ENCODE measurements around the gene GAST. TPM values are rescaled to one million over a fixed set of nuclear protein-coding genes. Genes with fewer than 3 reads are reported as not detected.

GAST gene
- total and polyA plus RNA-seq, 10 of the 15 experiments (the other 5 are each of a cell fraction or from before 2014, with no cell fraction given) = not detected

GRCh38 chr17:41680426-41681040 lies 31.6 kb upstream of the GAST start:
- ChIA-PET CTCF (interaction anchor here (0.5 to 9.5 kb wide), 6 partner anchors 11 to 131 kb away, joined by 3 to 265 read pairs (median 10); partner anchors contain the start of genes EIF1 and P3H4), SMC1A (ENCODE audit: uncharacterized antibody, unreplicated experiment) (interaction anchor here (1.0 to 7.5 kb wide), 6 partner anchors 10 to 286 kb away, joined by 3 to 122 read pairs (median 30); partner anchors contain the start of genes CNP and EIF1), RAD21 (ENCODE audit: unreplicated experiment) (interaction anchor here (0.9 to 6.5 kb wide), 3 partner anchors 8 to 18 kb away, joined by 4 to 85 read pairs (median 38); partner anchors contain the start of gene EIF1), POLR2A (interaction anchor here (0.5 to 7.3 kb wide), 4 partner anchors 9 to 32 kb away, joined by 4 to 177 read pairs (median 54); partner anchors contain the start of gene EIF1)
- no peak overlapping the region for H3K27ac ChIP-seq (ENCODE audit: control insufficient read depth, insufficient read depth)
- 83% methylated on average over 10 of the region's 10 CpGs for WGBS (ENCODE audit: insufficient coverage, insufficient replicate concordance, low lambda C conversion rate, missing lambda C conversion rate)
- no peak for FAIRE-seq
- H3K9ac ChIP-seq (ENCODE audit: control insufficient read depth, insufficient read depth, low read length) = no peak overlapping the region
- in situ Hi-C loops (cut with MboI) = loop anchor here (25.0 kb wide), 2 partner anchors 1532 to 1682 kb away; partner anchors contain the start of gene TMEM106A
- no peak for DNase-seq (ENCODE audit: low read depth, low spot score)
- H3K79me2 ChIP-seq (ENCODE audit: control insufficient read depth, insufficient read depth, low read length) = no peaks in the 10 kb centered on the region
- no peaks in the 10 kb centered on the region for H4K20me1 ChIP-seq (ENCODE audit: control insufficient read depth, insufficient read depth)
- BruUV-seq (replicated peaks) = no TSS peak
- H3K4me3 ChIP-seq = no peak overlapping the region
- no peak overlapping the region for H2AFZ ChIP-seq (ENCODE audit: control insufficient read depth, low read depth, low read length)
- no peak overlapping the region for H3K4me2 ChIP-seq (ENCODE audit: control insufficient read depth, insufficient read depth)
- H3K36me3 ChIP-seq (ENCODE audit: control insufficient read depth in 2 of 2, insufficient read depth in 2 of 2, low read length in 1 of 2) = no peaks in the 10 kb centered on the region
- no peak for ATAC-seq
- H3K27me3 ChIP-seq (replicated peaks in 1 of 2; ENCODE audit: control insufficient read depth in 2 of 2, insufficient read depth in 2 of 2, low read length in 1 of 2) = no peaks in the 10 kb centered on the region
- intact Hi-C loops (cut with micrococcal nuclease; ENCODE audit: unreplicated experiment) = no loop called here
- TF ChIP-seq ZNF384 (IDR thresholded peaks at IDR 0.05; ENCODE audit: borderline replicate concordance, low read depth, low read length) (no peak), BMI1 (IDR thresholded peaks at IDR 0.05; ENCODE audit: borderline replicate concordance) (no peak), CHD4 (IDR thresholded peaks at IDR 0.05) (no peak), ZBTB33 (IDR thresholded peaks at IDR 0.05) (no peak), TAF1 (IDR thresholded peaks at IDR 0.05; ENCODE audit: borderline replicate concordance, low read depth, low read length) (no peak), SUPT20H (IDR thresholded peaks at IDR 0.05; ENCODE audit: borderline replicate concordance, control insufficient read depth, low read depth, low read length) (no peak), FOS (IDR thresholded peaks at IDR 0.05; ENCODE audit: borderline replicate concordance, extremely low read depth, insufficient read length) (no peak), ZBED1 (IDR thresholded peaks at IDR 0.05; ENCODE audit: borderline replicate concordance) (no peak)
- peaks cover 7% of the 10 kb centered on the region for H3K4me1 ChIP-seq (ENCODE audit: control insufficient read depth, insufficient read depth, low read length)
- no peaks in the 10 kb centered on the region; the same call in 2 of the 3 replicates for H3K9me3 ChIP-seq (replicated peaks; ENCODE audit: control insufficient read depth, insufficient read depth, low read length)

All from GM12878 (cell line).